ELF-1 (cell line): Measurements from ENCODE around the gene NTMT1.

Source experiments
- DNase-seq: peaks from one replicate; pipeline ENCODE4 v3.0.0-alpha.2; 2016; ENCODE audit warnings: low read depth, low spot score

The NTMT1 gene

GRCh38 chr9:129637102-129637501 lies 11.1 kb downstream of the NTMT1 start:
- no peak for DNase-seq

- DNase-seq, result no peak
These were observed 11.9 kb downstream of the NTMT1 start for GRCh38 chr9:129637673-129638439.

- DNase-seq, result no peak
These were observed 13.2 kb downstream of the NTMT1 start for GRCh38 chr9:129639034-129639630.

- no peak for DNase-seq
These were observed 13.8 kb downstream of the NTMT1 start for GRCh38 chr9:129639756-129640085.

GRCh38 chr9:129640086-129640870 lies 14.3 kb downstream of the NTMT1 start:
- no peak for DNase-seq

- DNase-seq, result no peak
These were observed 15.1 kb downstream of the NTMT1 start for GRCh38 chr9:129640871-129641749.

- DNase-seq, result peak; percentile 99
These were observed 16.0 kb downstream of the NTMT1 start, which contains the start of gene ASB6 for GRCh38 chr9:129641750-129642585. ASB6 (minus strand) TSS chr9:129642151; CDS start chr9:129641999, 152 bp downstream.

- DNase-seq, result no peak
These were observed 17.7 kb downstream of the NTMT1 start for GRCh38 chr9:129643706-129644105.

GRCh38 chr9:129644365-129644764 lies 18.4 kb downstream of the NTMT1 start:
- DNase-seq, result no peak

GRCh38 chr9:129644902-129645301 lies 18.9 kb downstream of the NTMT1 start:
- DNase-seq, result no peak

GRCh38 chr9:129646252-129646651 lies 20.3 kb downstream of the NTMT1 start:
- no peak for DNase-seq

GRCh38 chr9:129646654-129647053 lies 20.7 kb downstream of the NTMT1 start:
- no peak for DNase-seq

- DNase-seq, result no peak
These were observed 21.7 kb downstream of the NTMT1 start for GRCh38 chr9:129647635-129648034.

GRCh38 chr9:129648092-129648763 lies 22.3 kb downstream of the NTMT1 start:
- DNase-seq, result no peak

- DNase-seq, result no peak
These were observed 22.8 kb downstream of the NTMT1 start for GRCh38 chr9:129648764-129649115.

- no peak for DNase-seq
These were observed 24.0 kb downstream of the NTMT1 start for GRCh38 chr9:129649726-129650679.

GRCh38 chr9:129650680-129651235 lies 24.8 kb downstream of the NTMT1 start:
- no peak for DNase-seq

GRCh38 chr9:129653823-129654553 lies 28.0 kb downstream of the NTMT1 start:
- DNase-seq, result no peak
